HEK293 (cell line): ENCODE measurements around the gene CFAP53.

Experiments used
- TCF7L2 ChIP-seq: IDR thresholded peaks from 2 replicates; pipeline ENCODE4 v1.6.1; 2011; ENCODE audit warnings: low read depth, mild to moderate bottlenecking, inconsistent platforms, low read length, moderate library complexity, borderline replicate concordance
- ZNF274 ChIP-seq, 2 experiments: fragments of 200-500 bp in 1 of 2; fragments of 450-650 bp in 1 of 2; sonication (Bioruptor generic) in 1 of 2; formaldehyde crosslinking in 1 of 2; IDR thresholded peaks; 2 replicates each; pipeline versions ENCODE4 v1.5.1 to v1.6.1; 2014 to 2016; ENCODE audit warnings: borderline replicate concordance in 1 of 2, inconsistent platforms in 1 of 2, low read length in 1 of 2, missing biosample characterization in 1 of 2, missing genetic modification characterization in 1 of 2
- TF ChIP-seq, protein P1 (sequence below): fragments of 450-650 bp; formaldehyde crosslinking; optimal IDR thresholded peaks from 2 replicates; pipeline ENCODE3; 2016; ENCODE audit warnings: missing biosample characterization, mild to moderate bottlenecking, missing genetic modification characterization
- TF ChIP-seq, protein P2 (sequence below): fragments of 450-650 bp; formaldehyde crosslinking; IDR thresholded peaks from 2 replicates; pipeline ENCODE4 v1.5.1; 2016; ENCODE audit warnings: missing biosample characterization, missing genetic modification characterization

DNA sequence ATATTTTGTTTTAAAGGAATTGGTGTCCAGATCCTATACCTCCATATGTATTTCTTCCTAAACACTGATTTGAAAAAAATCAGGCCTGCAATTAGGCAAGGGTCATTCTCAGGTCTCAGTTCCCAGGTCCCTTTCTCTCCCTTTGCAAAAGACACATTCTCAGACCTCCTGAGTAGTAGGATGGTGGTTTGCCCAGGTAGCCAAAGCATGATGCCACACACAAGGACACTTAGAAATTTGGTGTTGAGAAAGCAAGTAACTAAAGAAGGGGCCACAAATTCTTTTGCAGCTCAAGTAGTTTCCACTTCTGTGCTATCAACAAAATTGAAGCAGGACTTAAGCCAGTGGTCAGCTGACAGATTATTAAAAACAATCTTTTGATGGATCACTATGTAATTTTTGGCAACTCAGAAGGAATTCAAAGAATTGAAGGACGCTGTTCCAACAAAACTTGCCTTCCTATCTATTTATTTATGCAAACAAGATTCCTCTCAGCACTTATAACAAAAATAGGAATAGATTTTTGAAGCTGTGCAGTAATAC, 64.7 kb downstream of the CFAP53 start:
- TF ChIP-seq TCF7L2 (no peak), ZNF274 (IDR thresholded peaks at IDR 0.05; ENCODE audit: low read length) (no peak), ZNF274 (tag by site-specific recombination; IDR thresholded peaks at IDR 0.05; ENCODE audit: borderline replicate concordance) (no peak)
- TF ChIP-seq, protein P1, sequence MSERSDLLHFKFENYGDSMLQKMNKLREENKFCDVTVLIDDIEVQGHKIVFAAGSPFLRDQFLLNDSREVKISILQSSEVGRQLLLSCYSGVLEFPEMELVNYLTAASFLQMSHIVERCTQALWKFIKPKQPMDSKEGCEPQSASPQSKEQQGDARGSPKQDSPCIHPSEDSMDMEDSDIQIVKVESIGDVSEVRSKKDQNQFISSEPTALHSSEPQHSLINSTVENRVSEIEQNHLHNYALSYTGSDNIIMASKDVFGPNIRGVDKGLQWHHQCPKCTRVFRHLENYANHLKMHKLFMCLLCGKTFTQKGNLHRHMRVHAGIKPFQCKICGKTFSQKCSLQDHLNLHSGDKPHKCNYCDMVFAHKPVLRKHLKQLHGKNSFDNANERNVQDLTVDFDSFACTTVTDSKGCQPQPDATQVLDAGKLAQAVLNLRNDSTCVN (tag by site-specific recombination), result no peak
- TF ChIP-seq, protein P2, sequence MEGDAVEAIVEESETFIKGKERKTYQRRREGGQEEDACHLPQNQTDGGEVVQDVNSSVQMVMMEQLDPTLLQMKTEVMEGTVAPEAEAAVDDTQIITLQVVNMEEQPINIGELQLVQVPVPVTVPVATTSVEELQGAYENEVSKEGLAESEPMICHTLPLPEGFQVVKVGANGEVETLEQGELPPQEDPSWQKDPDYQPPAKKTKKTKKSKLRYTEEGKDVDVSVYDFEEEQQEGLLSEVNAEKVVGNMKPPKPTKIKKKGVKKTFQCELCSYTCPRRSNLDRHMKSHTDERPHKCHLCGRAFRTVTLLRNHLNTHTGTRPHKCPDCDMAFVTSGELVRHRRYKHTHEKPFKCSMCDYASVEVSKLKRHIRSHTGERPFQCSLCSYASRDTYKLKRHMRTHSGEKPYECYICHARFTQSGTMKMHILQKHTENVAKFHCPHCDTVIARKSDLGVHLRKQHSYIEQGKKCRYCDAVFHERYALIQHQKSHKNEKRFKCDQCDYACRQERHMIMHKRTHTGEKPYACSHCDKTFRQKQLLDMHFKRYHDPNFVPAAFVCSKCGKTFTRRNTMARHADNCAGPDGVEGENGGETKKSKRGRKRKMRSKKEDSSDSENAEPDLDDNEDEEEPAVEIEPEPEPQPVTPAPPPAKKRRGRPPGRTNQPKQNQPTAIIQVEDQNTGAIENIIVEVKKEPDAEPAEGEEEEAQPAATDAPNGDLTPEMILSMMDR (tag by site-specific recombination), result no peak
